PC-9 (cell line): ENCODE results near the gene SUSD1.

Experiments used
- EZH2 ChIP-seq: fragments of 200-600 bp; sonication (generic); IDR thresholded peaks from 2 replicates; pipeline ENCODE4 v1.8.0; 2017; ENCODE audit warnings: antibody characterized with exemption, low read depth
- TF ChIP-seq, protein P1 (sequence below): fragments of 200-600 bp; sonication (generic); conservative IDR thresholded peaks from 2 replicates; pipeline ENCODE4 v1.6.1; 2017; ENCODE audit warnings: mixed run types, antibody characterized with exemption, mild to moderate bottlenecking, moderate library complexity

DNA sequence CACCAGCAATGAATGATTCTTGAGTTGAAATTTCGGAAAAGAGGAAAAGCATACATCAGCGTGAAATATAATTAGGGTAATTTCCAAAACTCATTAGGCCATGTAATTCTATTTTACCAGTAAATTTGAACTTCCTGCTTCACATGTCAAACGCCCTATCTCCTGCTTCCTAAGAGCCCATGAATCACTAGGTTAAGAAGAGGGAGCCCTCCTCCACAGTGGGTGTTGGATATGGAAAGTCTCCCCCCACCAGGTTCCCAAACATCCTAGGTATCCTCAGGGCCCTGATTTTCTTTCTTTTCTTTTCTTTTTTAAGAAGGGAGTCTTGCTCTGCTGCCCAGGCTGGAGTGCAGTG, 115.2 kb downstream of the SUSD1 start:
- TF ChIP-seq, protein P1, sequence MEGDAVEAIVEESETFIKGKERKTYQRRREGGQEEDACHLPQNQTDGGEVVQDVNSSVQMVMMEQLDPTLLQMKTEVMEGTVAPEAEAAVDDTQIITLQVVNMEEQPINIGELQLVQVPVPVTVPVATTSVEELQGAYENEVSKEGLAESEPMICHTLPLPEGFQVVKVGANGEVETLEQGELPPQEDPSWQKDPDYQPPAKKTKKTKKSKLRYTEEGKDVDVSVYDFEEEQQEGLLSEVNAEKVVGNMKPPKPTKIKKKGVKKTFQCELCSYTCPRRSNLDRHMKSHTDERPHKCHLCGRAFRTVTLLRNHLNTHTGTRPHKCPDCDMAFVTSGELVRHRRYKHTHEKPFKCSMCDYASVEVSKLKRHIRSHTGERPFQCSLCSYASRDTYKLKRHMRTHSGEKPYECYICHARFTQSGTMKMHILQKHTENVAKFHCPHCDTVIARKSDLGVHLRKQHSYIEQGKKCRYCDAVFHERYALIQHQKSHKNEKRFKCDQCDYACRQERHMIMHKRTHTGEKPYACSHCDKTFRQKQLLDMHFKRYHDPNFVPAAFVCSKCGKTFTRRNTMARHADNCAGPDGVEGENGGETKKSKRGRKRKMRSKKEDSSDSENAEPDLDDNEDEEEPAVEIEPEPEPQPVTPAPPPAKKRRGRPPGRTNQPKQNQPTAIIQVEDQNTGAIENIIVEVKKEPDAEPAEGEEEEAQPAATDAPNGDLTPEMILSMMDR: no peak
- TF ChIP-seq EZH2: no peak
